DOHH2 (cell line): Measurements from ENCODE around the gene WSCD2.

Experiments used
- H3F3A ChIP-seq: fragments of 200-600 bp; sonication (generic), shearing (Covaris generic); 2 replicates; pipeline ENCODE4 v1.6.0; 2016; ENCODE audit warnings: antibody characterized with exemption, mild to moderate bottlenecking; ENCODE audit not compliant: control insufficient read depth, insufficient read depth
- H3K27ac ChIP-seq: fragments of 200-600 bp; sonication (generic); 2 replicates; pipeline ENCODE4 v1.5.1; 2014; ENCODE audit warnings: low read depth, mild to moderate bottlenecking, low read length, moderate library complexity
- H3K27me3 ChIP-seq: fragments of 200-600 bp; sonication (generic); 2 replicates; pipeline ENCODE4 v1.6.1; 2014; ENCODE audit warnings: mild to moderate bottlenecking, low read length, mixed read lengths; ENCODE audit not compliant: control insufficient read depth
- H3K36me3 ChIP-seq: fragments of 200-600 bp; sonication (generic); 2 replicates; pipeline ENCODE4 v1.6.1; 2014; ENCODE audit warnings: mild to moderate bottlenecking, low read length, moderate library complexity, mixed read lengths; ENCODE audit not compliant: control insufficient read depth
- H3K4me1 ChIP-seq: fragments of 200-600 bp; sonication (generic); 2 replicates; pipeline ENCODE4 v1.6.1; 2014; ENCODE audit warnings: mild to moderate bottlenecking, low read length, mixed read lengths; ENCODE audit not compliant: control insufficient read depth
- H3K4me2 ChIP-seq: fragments of 200-600 bp; sonication (generic); 2 replicates; pipeline ENCODE4 v1.6.0; 2014; ENCODE audit warnings: mild to moderate bottlenecking, low read length, moderate library complexity
- H3K4me3 ChIP-seq: fragments of 200-600 bp; sonication (generic); 2 replicates; pipeline ENCODE4 v1.5.1; 2014; ENCODE audit warnings: mild to moderate bottlenecking, low read length, mixed read lengths
- H3K79me2 ChIP-seq: fragments of 200-600 bp; sonication (generic); 2 replicates; pipeline ENCODE4 v1.6.1; 2014; ENCODE audit warnings: mild to moderate bottlenecking, low read length, mixed read lengths; ENCODE audit not compliant: control insufficient read depth
- H3K9me2 ChIP-seq: fragments of 200-600 bp; sonication (generic); replicated peaks from 2 replicates; pipeline ENCODE4 v1.6.1; 2014; ENCODE audit warnings: mild to moderate bottlenecking, low read length, mixed read lengths; ENCODE audit not compliant: control insufficient read depth
- H3K9me3 ChIP-seq: fragments of 200-600 bp; sonication (generic); 2 replicates; pipeline ENCODE4 v1.6.1; 2014; ENCODE audit warnings: antibody characterized with exemption, low read length, mixed read lengths; ENCODE audit not compliant: control insufficient read depth, insufficient read depth
- H4K20me1 ChIP-seq: fragments of 200-600 bp; sonication (generic); 2 replicates; pipeline ENCODE4 v1.6.0; 2014; ENCODE audit warnings: low read depth, mild to moderate bottlenecking, antibody characterized with exemption, low read length, moderate library complexity; ENCODE audit not compliant: control insufficient read depth, insufficient read depth
- CTCF ChIP-seq: fragments of 200-600 bp; sonication (generic); IDR thresholded peaks from one replicate; pipeline ENCODE4 v1.5.1; 2014; ENCODE audit warnings: antibody characterized with exemption, mild to moderate bottlenecking, low read depth, low read length; ENCODE audit not compliant: poor library complexity, severe bottlenecking
- EZH2phosphoT487 ChIP-seq: fragments of 200-600 bp; sonication (generic); IDR thresholded peaks from 2 replicates; pipeline ENCODE4 v1.6.1; 2017; ENCODE audit warnings: borderline replicate concordance, mild to moderate bottlenecking, antibody characterized with exemption, low read length, moderate library complexity, mixed read lengths

The WSCD2 gene

GRCh38 chr12:108237272-108237671 lies 108.2 kb downstream of the WSCD2 start:
- no peaks in the 10 kb centered on the region for H3K9me3 ChIP-seq
- H3K4me2 ChIP-seq: no peak overlapping the region
- no peak for TF ChIP-seq EZH2phosphoT487
- TF ChIP-seq CTCF: peak; percentile 37
- H3K4me3 ChIP-seq: no peak overlapping the region
- no peaks in the 10 kb centered on the region for H3K4me1 ChIP-seq
- H3K36me3 ChIP-seq: no peaks in the 10 kb centered on the region
- peaks cover 13% of the 10 kb centered on the region for H3K27me3 ChIP-seq
- H4K20me1 ChIP-seq: no peaks in the 10 kb centered on the region
- no peaks in the 10 kb centered on the region for H3F3A ChIP-seq
- H3K27ac ChIP-seq: no peak overlapping the region
- no peaks in the 10 kb centered on the region for H3K9me2 ChIP-seq
- H3K79me2 ChIP-seq: no peaks in the 10 kb centered on the region

GRCh38 chr12:108238474-108238873 lies 109.4 kb downstream of the WSCD2 start:
- TF ChIP-seq EZH2phosphoT487 (no peak), CTCF (no peak)
- Histone ChIP-seq H3K9me2 (no peaks in the 10 kb centered on the region), H3K9me3 (no peaks in the 10 kb centered on the region), H3K4me3 (no peak overlapping the region), H3F3A (no peaks in the 10 kb centered on the region), H3K27ac (no peak overlapping the region), H3K4me2 (no peak overlapping the region), H4K20me1 (no peaks in the 10 kb centered on the region), H3K27me3 (peaks cover 13% of the 10 kb centered on the region), H3K79me2 (no peaks in the 10 kb centered on the region), H3K36me3 (no peaks in the 10 kb centered on the region), H3K4me1 (no peaks in the 10 kb centered on the region)

- H3F3A ChIP-seq: no peaks in the 10 kb centered on the region
Measured at GRCh38 chr12:108239378-108239777, 110.3 kb downstream of the WSCD2 start.

More at GRCh38 chr12:108239378-108239777, 110.3 kb downstream of the WSCD2 start:
- no peaks in the 10 kb centered on the region for H3K4me1 ChIP-seq
- H3K27me3 ChIP-seq: peaks cover 13% of the 10 kb centered on the region
- H3K9me3 ChIP-seq: no peaks in the 10 kb centered on the region
- no peaks in the 10 kb centered on the region for H3K36me3 ChIP-seq
- no peaks in the 10 kb centered on the region for H4K20me1 ChIP-seq
- H3K4me2 ChIP-seq: no peak overlapping the region
- TF ChIP-seq EZH2phosphoT487: no peak
- TF ChIP-seq CTCF: no peak
- H3K9me2 ChIP-seq: no peaks in the 10 kb centered on the region
- H3K4me3 ChIP-seq: no peak overlapping the region
- H3K79me2 ChIP-seq: no peaks in the 10 kb centered on the region
- no peak overlapping the region for H3K27ac ChIP-seq
